GM23338 (cell line): ENCODE results near the gene PDE4D. TPM values are rescaled to one million over a fixed set of nuclear protein-coding genes. Genes with fewer than 3 reads are reported as not detected.

ENCODE experiments used
- ATAC-seq: fragments of 200-7000 bp; cut with Tn5 transposase; 3 replicates; pipeline ENCODE4 v1.9.1; 2020
- DNase-seq: peaks from one replicate; pipeline ENCODE4 v3.0.0-alpha.2; 2015; ENCODE audit warnings: low spot score
- H2AFZ ChIP-seq: fragments of 200-600 bp; sonication (generic); 2 replicates; pipeline ENCODE4 v1.8.0; 2016; ENCODE audit warnings: antibody characterized with exemption, mild to moderate bottlenecking, moderate library complexity
- H3F3A ChIP-seq: fragments of 200-600 bp; sonication (generic); replicated peaks from 2 replicates; pipeline ENCODE4 v1.8.0; 2017; ENCODE audit warnings: antibody characterized with exemption, mixed run types, low read depth
- H3K27ac ChIP-seq: fragments of 200-600 bp; sonication (generic); 2 replicates; pipeline ENCODE4 v1.6.1; 2016; ENCODE audit warnings: low read depth
- H3K27me3 ChIP-seq: fragments of 200-600 bp; sonication (generic); 2 replicates; pipeline ENCODE4 v1.8.0; 2016; ENCODE audit warnings: mild to moderate bottlenecking, mixed run types, moderate library complexity; ENCODE audit not compliant: insufficient read depth
- H3K36me3 ChIP-seq: fragments of 200-600 bp; sonication (generic); 2 replicates; pipeline ENCODE4 v1.8.0; 2016; ENCODE audit warnings: mild to moderate bottlenecking; ENCODE audit not compliant: insufficient read depth
- H3K4me1 ChIP-seq: fragments of 200-600 bp; sonication (generic); 2 replicates; pipeline ENCODE4 v1.8.0; 2016; ENCODE audit warnings: mild to moderate bottlenecking, moderate library complexity; ENCODE audit not compliant: insufficient read depth
- H3K4me2 ChIP-seq: fragments of 200-600 bp; sonication (generic); 2 replicates; pipeline ENCODE4 v1.7.1; 2017; ENCODE audit warnings: mixed run types
- H3K4me3 ChIP-seq: fragments of 200-600 bp; sonication (generic); 2 replicates; pipeline ENCODE4 v1.6.1; 2016; ENCODE audit warnings: mixed run types
- H3K79me2 ChIP-seq: fragments of 200-600 bp; sonication (generic); replicated peaks from 2 replicates; pipeline ENCODE4 v1.8.0; 2017; ENCODE audit warnings: mild to moderate bottlenecking; ENCODE audit not compliant: insufficient read depth
- H3K9me2 ChIP-seq: fragments of 200-600 bp; sonication (generic); 2 replicates; pipeline ENCODE4 v1.8.0; 2017; ENCODE audit not compliant: insufficient read depth
- H4K20me1 ChIP-seq: fragments of 200-600 bp; sonication (generic); replicated peaks from 2 replicates; pipeline ENCODE4 v1.8.0; 2017; ENCODE audit warnings: mild to moderate bottlenecking; ENCODE audit not compliant: insufficient read depth
- H3K27ac Mint-ChIP-seq: 2 replicates; pipeline ENCODE4 v1.8.0; 2020; ENCODE audit warnings: inconsistent platforms, mild to moderate bottlenecking, moderate library complexity, mixed read lengths
- H3K27me3 Mint-ChIP-seq: 3 replicates; pipeline ENCODE4 v1.8.0; 2022; ENCODE audit warnings: low read depth, mild to moderate bottlenecking, moderate library complexity, mixed read lengths, inconsistent platforms; ENCODE audit not compliant: insufficient read depth, poor library complexity
- H3K36me3 Mint-ChIP-seq: 3 replicates; pipeline ENCODE4 v1.8.0; 2021; ENCODE audit warnings: low read depth, mild to moderate bottlenecking, inconsistent platforms, moderate library complexity, mixed read lengths
- H3K4me1 Mint-ChIP-seq: 3 replicates; pipeline ENCODE4 v1.8.0; 2020; ENCODE audit warnings: mild to moderate bottlenecking, inconsistent platforms, mixed read lengths
- H3K4me3 Mint-ChIP-seq: 3 replicates; pipeline ENCODE4 v1.8.0; 2021; ENCODE audit warnings: moderate library complexity, mild to moderate bottlenecking, inconsistent platforms, mixed read lengths
- H3K9me3 Mint-ChIP-seq: 3 replicates; pipeline ENCODE4 v1.8.0; 2020; ENCODE audit warnings: moderate library complexity, mild to moderate bottlenecking, inconsistent platforms, mixed read lengths
- CREB1 ChIP-seq: fragments of 250-450 bp; sonication (Bioruptor Pico); IDR thresholded peaks from 2 replicates; pipeline ENCODE4 v1.5.0; 2020; ENCODE audit warnings: low read depth, mild to moderate bottlenecking, moderate library complexity
- EZH2 ChIP-seq: fragments of 200-600 bp; sonication (generic); IDR thresholded peaks from one replicate; pipeline ENCODE4 v1.8.0; 2017; ENCODE audit warnings: antibody characterized with exemption, mild to moderate bottlenecking, low read depth; ENCODE audit not compliant: unreplicated experiment
- EZH2phosphoT487 ChIP-seq: fragments of 200-600 bp; sonication (generic); IDR thresholded peaks from one replicate; pipeline ENCODE4 v1.8.1; 2018; ENCODE audit warnings: antibody characterized with exemption; ENCODE audit not compliant: unreplicated experiment
- JUNB ChIP-seq: IDR thresholded peaks from one replicate; pipeline ENCODE4 v1.6.1; 2016; ENCODE audit warnings: antibody characterized with exemption; ENCODE audit not compliant: unreplicated experiment
- NANOG ChIP-seq: IDR thresholded peaks from 2 replicates; pipeline ENCODE4 v1.6.1; 2016; ENCODE audit warnings: antibody characterized with exemption, borderline replicate concordance
- POLR2AphosphoS5 ChIP-seq: IDR thresholded peaks from 2 replicates; pipeline ENCODE4 v1.6.1; 2016; ENCODE audit warnings: antibody characterized with exemption, low read depth
- STAT1 ChIP-seq: IDR thresholded peaks from one replicate; pipeline ENCODE4 v1.6.1; 2016; ENCODE audit warnings: antibody characterized with exemption; ENCODE audit not compliant: unreplicated experiment
- ZNF114 ChIP-seq: fragments of 250-450 bp; sonication (Bioruptor Pico); IDR thresholded peaks from 2 replicates; pipeline ENCODE4 v1.5.0; 2020; ENCODE audit warnings: mild to moderate bottlenecking, moderate library complexity
- ZNF331 ChIP-seq: fragments of 250-450 bp; sonication (Bioruptor Pico); IDR thresholded peaks from 2 replicates; pipeline ENCODE4 v1.5.0; 2020; ENCODE audit warnings: low read depth, mild to moderate bottlenecking, moderate library complexity
- polyA plus RNA-seq: library from polyadenylated mRNA; unstranded; fragments of >200 nt; fragmentation: Nextera tagmentation; extraction: Ambion mirVana; gene quantifications from 2 replicates; pipeline ENCODE4 v1.2.1, GENCODE V29; 2016
- total RNA-seq: library from RNA; depleted of rRNA; stranded (reverse); fragments of >200 nt; shearing (Covaris generic); gene quantifications from 2 replicates; pipeline ENCODE4 v1.2.3, GENCODE V29; 2014
- TF ChIP-seq, protein P1 (sequence below): fragments of 250-450 bp; sonication (Bioruptor Pico); IDR thresholded peaks from 2 replicates; pipeline ENCODE4 v1.5.0; 2020; ENCODE audit warnings: mild to moderate bottlenecking, moderate library complexity
- TF ChIP-seq, protein P2 (sequence below): IDR thresholded peaks from 2 replicates; pipeline ENCODE4 v1.6.1; 2016; ENCODE audit warnings: antibody characterized with exemption
- TF ChIP-seq, protein P3 (sequence below): IDR thresholded peaks from one replicate; pipeline ENCODE4 v1.6.1; 2018; ENCODE audit warnings: antibody characterized with exemption; ENCODE audit not compliant: unreplicated experiment

The PDE4D gene
- total and polyA plus RNA-seq, 2 experiments from 2014 or later = 2.1 to 4.7 TPM

DNA sequence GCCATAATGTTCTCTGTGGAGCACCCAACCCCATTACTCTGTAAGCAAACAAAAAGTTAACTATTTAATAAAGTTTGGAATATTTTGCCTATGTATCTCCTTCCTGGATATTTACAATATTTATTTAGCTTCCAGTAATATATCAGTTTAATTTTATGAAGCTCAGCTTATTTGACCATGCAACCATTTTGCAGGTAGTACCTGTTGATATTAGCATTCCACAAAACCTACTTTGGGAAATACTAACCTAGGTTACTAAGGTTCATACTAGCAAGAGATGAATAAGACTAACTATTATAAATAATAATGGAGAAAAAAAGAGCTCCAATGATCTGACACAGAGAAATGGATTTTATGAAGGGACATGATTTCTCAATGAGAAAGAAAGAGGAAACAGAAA is 506.4 kb downstream of the PDE4D start (continued):
- TF ChIP-seq, protein P1, sequence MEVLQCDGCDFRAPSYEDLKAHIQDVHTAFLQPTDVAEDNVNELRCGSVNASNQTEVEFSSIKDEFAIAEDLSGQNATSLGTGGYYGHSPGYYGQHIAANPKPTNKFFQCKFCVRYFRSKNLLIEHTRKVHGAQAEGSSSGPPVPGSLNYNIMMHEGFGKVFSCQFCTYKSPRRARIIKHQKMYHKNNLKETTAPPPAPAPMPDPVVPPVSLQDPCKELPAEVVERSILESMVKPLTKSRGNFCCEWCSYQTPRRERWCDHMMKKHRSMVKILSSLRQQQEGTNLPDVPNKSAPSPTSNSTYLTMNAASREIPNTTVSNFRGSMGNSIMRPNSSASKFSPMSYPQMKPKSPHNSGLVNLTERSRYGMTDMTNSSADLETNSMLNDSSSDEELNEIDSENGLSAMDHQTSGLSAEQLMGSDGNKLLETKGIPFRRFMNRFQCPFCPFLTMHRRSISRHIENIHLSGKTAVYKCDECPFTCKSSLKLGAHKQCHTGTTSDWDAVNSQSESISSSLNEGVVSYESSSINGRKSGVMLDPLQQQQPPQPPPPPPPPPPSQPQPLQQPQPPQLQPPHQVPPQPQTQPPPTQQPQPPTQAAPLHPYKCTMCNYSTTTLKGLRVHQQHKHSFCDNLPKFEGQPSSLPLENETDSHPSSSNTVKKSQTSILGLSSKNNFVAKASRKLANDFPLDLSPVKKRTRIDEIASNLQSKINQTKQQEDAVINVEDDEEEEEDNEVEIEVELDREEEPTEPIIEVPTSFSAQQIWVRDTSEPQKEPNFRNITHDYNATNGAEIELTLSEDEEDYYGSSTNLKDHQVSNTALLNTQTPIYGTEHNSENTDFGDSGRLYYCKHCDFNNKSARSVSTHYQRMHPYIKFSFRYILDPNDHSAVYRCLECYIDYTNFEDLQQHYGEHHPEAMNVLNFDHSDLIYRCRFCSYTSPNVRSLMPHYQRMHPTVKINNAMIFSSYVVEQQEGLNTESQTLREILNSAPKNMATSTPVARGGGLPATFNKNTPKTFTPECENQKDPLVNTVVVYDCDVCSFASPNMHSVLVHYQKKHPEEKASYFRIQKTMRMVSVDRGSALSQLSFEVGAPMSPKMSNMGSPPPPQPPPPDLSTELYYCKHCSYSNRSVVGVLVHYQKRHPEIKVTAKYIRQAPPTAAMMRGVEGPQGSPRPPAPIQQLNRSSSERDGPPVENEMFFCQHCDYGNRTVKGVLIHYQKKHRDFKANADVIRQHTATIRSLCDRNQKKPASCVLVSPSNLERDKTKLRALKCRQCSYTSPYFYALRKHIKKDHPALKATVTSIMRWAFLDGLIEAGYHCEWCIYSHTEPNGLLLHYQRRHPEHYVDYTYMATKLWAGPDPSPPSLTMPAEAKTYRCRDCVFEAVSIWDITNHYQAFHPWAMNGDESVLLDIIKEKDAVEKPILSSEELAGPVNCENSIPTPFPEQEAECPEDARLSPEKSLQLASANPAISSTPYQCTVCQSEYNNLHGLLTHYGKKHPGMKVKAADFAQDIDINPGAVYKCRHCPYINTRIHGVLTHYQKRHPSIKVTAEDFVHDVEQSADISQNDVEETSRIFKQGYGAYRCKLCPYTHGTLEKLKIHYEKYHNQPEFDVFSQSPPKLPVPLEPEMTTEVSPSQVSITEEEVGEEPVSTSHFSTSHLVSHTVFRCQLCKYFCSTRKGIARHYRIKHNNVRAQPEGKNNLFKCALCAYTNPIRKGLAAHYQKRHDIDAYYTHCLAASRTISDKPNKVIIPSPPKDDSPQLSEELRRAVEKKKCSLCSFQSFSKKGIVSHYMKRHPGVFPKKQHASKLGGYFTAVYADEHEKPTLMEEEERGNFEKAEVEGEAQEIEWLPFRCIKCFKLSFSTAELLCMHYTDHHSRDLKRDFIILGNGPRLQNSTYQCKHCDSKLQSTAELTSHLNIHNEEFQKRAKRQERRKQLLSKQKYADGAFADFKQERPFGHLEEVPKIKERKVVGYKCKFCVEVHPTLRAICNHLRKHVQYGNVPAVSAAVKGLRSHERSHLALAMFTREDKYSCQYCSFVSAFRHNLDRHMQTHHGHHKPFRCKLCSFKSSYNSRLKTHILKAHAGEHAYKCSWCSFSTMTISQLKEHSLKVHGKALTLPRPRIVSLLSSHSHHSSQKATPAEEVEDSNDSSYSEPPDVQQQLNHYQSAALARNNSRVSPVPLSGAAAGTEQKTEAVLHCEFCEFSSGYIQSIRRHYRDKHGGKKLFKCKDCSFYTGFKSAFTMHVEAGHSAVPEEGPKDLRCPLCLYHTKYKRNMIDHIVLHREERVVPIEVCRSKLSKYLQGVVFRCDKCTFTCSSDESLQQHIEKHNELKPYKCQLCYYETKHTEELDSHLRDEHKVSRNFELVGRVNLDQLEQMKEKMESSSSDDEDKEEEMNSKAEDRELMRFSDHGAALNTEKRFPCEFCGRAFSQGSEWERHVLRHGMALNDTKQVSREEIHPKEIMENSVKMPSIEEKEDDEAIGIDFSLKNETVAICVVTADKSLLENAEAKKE (CRISPR knock-in tag) = no peak
- TF ChIP-seq CREB1 (CRISPR knock-in tag) (no peak), EZH2 (no peak), POLR2AphosphoS5 (no peak)
- TF ChIP-seq, protein P2, sequence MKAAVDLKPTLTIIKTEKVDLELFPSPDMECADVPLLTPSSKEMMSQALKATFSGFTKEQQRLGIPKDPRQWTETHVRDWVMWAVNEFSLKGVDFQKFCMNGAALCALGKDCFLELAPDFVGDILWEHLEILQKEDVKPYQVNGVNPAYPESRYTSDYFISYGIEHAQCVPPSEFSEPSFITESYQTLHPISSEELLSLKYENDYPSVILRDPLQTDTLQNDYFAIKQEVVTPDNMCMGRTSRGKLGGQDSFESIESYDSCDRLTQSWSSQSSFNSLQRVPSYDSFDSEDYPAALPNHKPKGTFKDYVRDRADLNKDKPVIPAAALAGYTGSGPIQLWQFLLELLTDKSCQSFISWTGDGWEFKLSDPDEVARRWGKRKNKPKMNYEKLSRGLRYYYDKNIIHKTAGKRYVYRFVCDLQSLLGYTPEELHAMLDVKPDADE = no peak

DNA sequence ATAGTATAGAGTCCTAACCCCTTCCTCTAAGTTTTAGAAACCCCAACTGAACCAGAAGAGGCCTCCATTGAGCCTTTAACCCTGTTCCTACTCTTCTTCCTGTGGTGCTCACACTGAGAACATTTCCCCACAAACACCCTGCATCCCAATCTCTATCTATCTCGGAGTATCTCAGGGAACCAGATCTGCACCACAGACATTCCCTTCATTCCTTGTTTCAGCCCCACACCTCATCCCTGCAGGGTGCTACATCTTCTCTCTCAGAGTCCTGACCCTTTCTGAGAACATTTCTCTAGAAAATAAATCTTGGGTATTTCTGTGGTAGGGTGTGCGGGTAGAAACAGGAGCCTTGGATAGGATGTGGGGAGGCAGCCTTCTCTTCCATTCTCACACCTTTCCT is 507.8 kb downstream of the PDE4D start:
- Mint-ChIP-seq H3K4me1 (peaks cover 11% of the 10 kb centered on the region; the same call in 2 of the 3 replicates), H3K9me3 (no peaks in the 10 kb centered on the region), H3K27ac (no peak overlapping the region), H3K27me3 (peaks cover 3% of the 10 kb centered on the region), H3K4me3 (no peak overlapping the region), H3K36me3 (no peaks in the 10 kb centered on the region)
- Histone ChIP-seq H3K4me2 (no peak overlapping the region), H3K27me3 (no peaks in the 10 kb centered on the region), H3K9me2 (no peaks in the 10 kb centered on the region), H3K4me3 (no peak overlapping the region), H3K4me1 (no peaks in the 10 kb centered on the region), H3F3A (no peaks in the 10 kb centered on the region), H3K36me3 (no peaks in the 10 kb centered on the region), H3K79me2 (no peaks in the 10 kb centered on the region), H3K27ac (no peak overlapping the region), H2AFZ (no peak overlapping the region), H4K20me1 (no peaks in the 10 kb centered on the region)
- no peak for ATAC-seq
- peak; percentile 9 for DNase-seq
- no peak for TF ChIP-seq ZNF114 (CRISPR knock-in tag)
- no peak for TF ChIP-seq ZNF331
- no peak for TF ChIP-seq CREB1 (CRISPR knock-in tag)
- TF ChIP-seq POLR2AphosphoS5 = no peak
- no peak for TF ChIP-seq EZH2phosphoT487
- TF ChIP-seq STAT1 = no peak
- TF ChIP-seq EZH2 = no peak
- TF ChIP-seq, protein P2 = no peak
- TF ChIP-seq, protein P3, sequence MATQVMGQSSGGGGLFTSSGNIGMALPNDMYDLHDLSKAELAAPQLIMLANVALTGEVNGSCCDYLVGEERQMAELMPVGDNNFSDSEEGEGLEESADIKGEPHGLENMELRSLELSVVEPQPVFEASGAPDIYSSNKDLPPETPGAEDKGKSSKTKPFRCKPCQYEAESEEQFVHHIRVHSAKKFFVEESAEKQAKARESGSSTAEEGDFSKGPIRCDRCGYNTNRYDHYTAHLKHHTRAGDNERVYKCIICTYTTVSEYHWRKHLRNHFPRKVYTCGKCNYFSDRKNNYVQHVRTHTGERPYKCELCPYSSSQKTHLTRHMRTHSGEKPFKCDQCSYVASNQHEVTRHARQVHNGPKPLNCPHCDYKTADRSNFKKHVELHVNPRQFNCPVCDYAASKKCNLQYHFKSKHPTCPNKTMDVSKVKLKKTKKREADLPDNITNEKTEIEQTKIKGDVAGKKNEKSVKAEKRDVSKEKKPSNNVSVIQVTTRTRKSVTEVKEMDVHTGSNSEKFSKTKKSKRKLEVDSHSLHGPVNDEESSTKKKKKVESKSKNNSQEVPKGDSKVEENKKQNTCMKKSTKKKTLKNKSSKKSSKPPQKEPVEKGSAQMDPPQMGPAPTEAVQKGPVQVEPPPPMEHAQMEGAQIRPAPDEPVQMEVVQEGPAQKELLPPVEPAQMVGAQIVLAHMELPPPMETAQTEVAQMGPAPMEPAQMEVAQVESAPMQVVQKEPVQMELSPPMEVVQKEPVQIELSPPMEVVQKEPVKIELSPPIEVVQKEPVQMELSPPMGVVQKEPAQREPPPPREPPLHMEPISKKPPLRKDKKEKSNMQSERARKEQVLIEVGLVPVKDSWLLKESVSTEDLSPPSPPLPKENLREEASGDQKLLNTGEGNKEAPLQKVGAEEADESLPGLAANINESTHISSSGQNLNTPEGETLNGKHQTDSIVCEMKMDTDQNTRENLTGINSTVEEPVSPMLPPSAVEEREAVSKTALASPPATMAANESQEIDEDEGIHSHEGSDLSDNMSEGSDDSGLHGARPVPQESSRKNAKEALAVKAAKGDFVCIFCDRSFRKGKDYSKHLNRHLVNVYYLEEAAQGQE = no peak
- no peak for TF ChIP-seq NANOG
- no peak for TF ChIP-seq JUNB
